ENCODE data around the gene LRRC10B. TPM values are rescaled to one million over a fixed set of nuclear protein-coding genes. Genes with fewer than 3 reads are reported as not detected.

The LRRC10B gene
- total RNA-seq, 4 donors from 2014 or later: 0.13 to 1.0 TPM; not detected in 2

GRCh38 chr11:61543606-61544306 lies 35.2 kb downstream of the LRRC10B start:
- Histone ChIP-seq H3K36me3 (no peaks in the 10 kb centered on the region), H3K4me3 (no peak overlapping the region), H3K4me1 (peaks cover 6% of the 10 kb centered on the region in 2 donors), H3K9me3 (no peaks in the 10 kb centered on the region), H3K27me3 (peaks cover 0 to 4% (median 0%) of the 10 kb centered on the region in 3 donors), H3K27ac (no peak overlapping the region)
- DNase-seq (no peak), ATAC-seq (no peak)
- no peak for TF ChIP-seq POLR2A (IDR thresholded peaks at IDR 0.05)
- TF ChIP-seq CTCF (IDR thresholded peaks at IDR 0.05 in 4 of 5, conservative IDR thresholded peaks at IDR 0.05 in 1 of 5): no peak
- in situ Hi-C loops (cut with MboI; ENCODE audit: low sequenced_read_pairs in 4 of 4): no loop called here
- intact Hi-C loops (cut with DNase I; ENCODE audit: low total_unique reads): no loop called here

- no peak overlapping the region for H3K4me3 ChIP-seq
- H3K4me1 ChIP-seq: peaks cover 6% of the 10 kb centered on the region in 2 donors
- no peaks in the 10 kb centered on the region for H3K9me3 ChIP-seq
- no peak for DNase-seq
- peaks cover 0 to 4% (median 0%) of the 10 kb centered on the region in 3 donors for H3K27me3 ChIP-seq
- intact Hi-C loops (cut with DNase I; ENCODE audit: low total_unique reads) (no loop called here), in situ Hi-C loops (cut with MboI; ENCODE audit: low sequenced_read_pairs in 4 of 4) (no loop called here)
- H3K36me3 ChIP-seq: no peaks in the 10 kb centered on the region
- no peak for TF ChIP-seq POLR2A (IDR thresholded peaks at IDR 0.05)
- no peak for TF ChIP-seq CTCF (IDR thresholded peaks at IDR 0.05 in 4 of 5, conservative IDR thresholded peaks at IDR 0.05 in 1 of 5)
- ATAC-seq: no peak
- no peak overlapping the region for H3K27ac ChIP-seq
These were observed 35.9 kb downstream of the LRRC10B start for GRCh38 chr11:61544466-61544865.

- no peaks in the 10 kb centered on the region for H3K36me3 ChIP-seq
- H3K27ac ChIP-seq: no peak overlapping the region
- no peak for ATAC-seq
- H3K4me1 ChIP-seq: peaks cover 6% of the 10 kb centered on the region in 2 donors
- intact Hi-C loops (cut with DNase I; ENCODE audit: low total_unique reads) (no loop called here), in situ Hi-C loops (cut with MboI; ENCODE audit: low sequenced_read_pairs in 4 of 4) (no loop called here)
- peaks cover 0 to 4% (median 0%) of the 10 kb centered on the region in 3 donors for H3K27me3 ChIP-seq
- DNase-seq: no peak
- H3K4me3 ChIP-seq: no peak overlapping the region
- TF ChIP-seq POLR2A (IDR thresholded peaks at IDR 0.05) (no peak), CTCF (IDR thresholded peaks at IDR 0.05 in 4 of 5, conservative IDR thresholded peaks at IDR 0.05 in 1 of 5) (no peak)
- no peaks in the 10 kb centered on the region for H3K9me3 ChIP-seq
These were observed 36.8 kb downstream of the LRRC10B start for GRCh38 chr11:61545341-61545740.

GRCh38 chr11:61545921-61546320 lies 37.4 kb downstream of the LRRC10B start:
- DNase-seq: no peak
- Histone ChIP-seq H3K27me3 (peaks cover 0 to 4% (median 0%) of the 10 kb centered on the region in 3 donors), H3K36me3 (no peaks in the 10 kb centered on the region), H3K9me3 (no peaks in the 10 kb centered on the region), H3K4me3 (no peak overlapping the region), H3K27ac (no peak overlapping the region), H3K4me1 (peaks cover 6% of the 10 kb centered on the region in 2 donors)
- intact Hi-C loops (cut with DNase I; ENCODE audit: low total_unique reads): no loop called here
- in situ Hi-C loops (cut with MboI; ENCODE audit: low sequenced_read_pairs in 4 of 4): no loop called here
- TF ChIP-seq POLR2A (IDR thresholded peaks at IDR 0.05): no peak
- TF ChIP-seq CTCF (IDR thresholded peaks at IDR 0.05 in 4 of 5, conservative IDR thresholded peaks at IDR 0.05 in 1 of 5): no peak
- ATAC-seq: no peak

All from gastrocnemius medialis (tissue), 4 donors.